Liver (tissue), 9 donors: ENCODE data around the gene PARD3B. TPM values are rescaled to one million over a fixed set of nuclear protein-coding genes. Genes with fewer than 3 reads are reported as not detected.

Experiments
- DNase-seq: peaks from one replicate; pipeline ENCODE4 v3.0.0-alpha.2; 2017; ENCODE audit warnings: low spot score
- H3K27ac ChIP-seq, 2 donors: one replicate each; pipeline ENCODE4 v1.7.0; 2013; ENCODE audit warnings: inconsistent platforms in 2 of 2, low read length in 2 of 2, control low read depth in 1 of 2, low read depth in 1 of 2, mild to moderate bottlenecking in 1 of 2
- H3K27me3 ChIP-seq, 4 donors: one replicate each; pipeline versions ENCODE4 v1.6.1 to v1.7.0; 2013; ENCODE audit warnings: low read length in 3 of 4, inconsistent platforms in 1 of 4, mild to moderate bottlenecking in 1 of 4, moderate library complexity in 1 of 4; ENCODE audit not compliant: control insufficient read depth in 4 of 4, insufficient read depth in 4 of 4
- H3K36me3 ChIP-seq, 4 donors: one replicate each; pipeline versions ENCODE4 v1.6.1 to v1.7.0; 2013; ENCODE audit warnings: low read length in 3 of 4, mild to moderate bottlenecking in 3 of 4, low read depth in 1 of 4, moderate library complexity in 1 of 4; ENCODE audit not compliant: control insufficient read depth in 4 of 4, insufficient read depth in 3 of 4
- H3K4me1 ChIP-seq, 4 donors: one replicate each; pipeline versions ENCODE4 v1.6.1 to v1.7.0; 2013; ENCODE audit warnings: low read length in 3 of 4, mild to moderate bottlenecking in 3 of 4, moderate library complexity in 1 of 4; ENCODE audit not compliant: control insufficient read depth in 4 of 4, insufficient read depth in 4 of 4
- H3K4me3 ChIP-seq, 3 donors: one replicate each; pipeline versions ENCODE4 v1.6.1 to v1.7.0; 2013; ENCODE audit warnings: low read length in 3 of 3, control low read depth in 1 of 3, low read depth in 1 of 3, mild to moderate bottlenecking in 1 of 3
- H3K9ac ChIP-seq, 2 donors: one replicate each; pipeline ENCODE4 v1.7.0; 2013; ENCODE audit warnings: low read length in 2 of 2, mild to moderate bottlenecking in 2 of 2, moderate library complexity in 2 of 2, control low read depth in 1 of 2, low read depth in 1 of 2
- H3K9me3 ChIP-seq, 4 donors: one replicate each; pipeline versions ENCODE4 v1.6.1 to v1.7.0; 2013; ENCODE audit warnings: low read length in 3 of 4; ENCODE audit not compliant: control insufficient read depth in 4 of 4
- ATF3 ChIP-seq: IDR thresholded peaks from 2 replicates; pipeline ENCODE4 v1.6.1; 2016; ENCODE audit warnings: antibody characterized with exemption
- EGR1 ChIP-seq, 2 donors: IDR thresholded peaks; 2 replicates each; pipeline ENCODE4 v1.6.1; 2016 to 2018; ENCODE audit warnings: antibody characterized with exemption in 2 of 2, low read depth in 2 of 2
- FOXA1 ChIP-seq: IDR thresholded peaks from 2 replicates; pipeline ENCODE4 v1.6.1; 2016; ENCODE audit warnings: antibody characterized with exemption
- FOXA2 ChIP-seq: IDR thresholded peaks from 2 replicates; pipeline ENCODE4 v1.6.1; 2016; ENCODE audit warnings: antibody characterized with exemption
- GABPA ChIP-seq, 2 donors: IDR thresholded peaks in 1 of 2; conservative IDR thresholded peaks in 1 of 2; 2 replicates each; pipeline ENCODE4 v1.6.1; 2016; ENCODE audit warnings: antibody characterized with exemption in 2 of 2, mild to moderate bottlenecking in 1 of 2, moderate library complexity in 1 of 2
- HNF4A ChIP-seq, 2 donors: conservative IDR thresholded peaks; 2 replicates each; pipeline ENCODE4 v1.6.1; 2016; ENCODE audit warnings: antibody characterized with exemption in 2 of 2, mild to moderate bottlenecking in 2 of 2
- HNF4G ChIP-seq: IDR thresholded peaks from 2 replicates; pipeline ENCODE4 v1.6.1; 2016; ENCODE audit warnings: antibody characterized with exemption
- JUND ChIP-seq, 2 donors: IDR thresholded peaks; 2 replicates each; pipeline ENCODE4 v1.6.1; 2016; ENCODE audit warnings: antibody characterized with exemption in 2 of 2
- MAX ChIP-seq: IDR thresholded peaks from 2 replicates; pipeline ENCODE4 v1.6.1; 2016; ENCODE audit warnings: antibody characterized with exemption
- NR2F2 ChIP-seq: IDR thresholded peaks from 2 replicates; pipeline ENCODE4 v1.6.1; 2016; ENCODE audit warnings: antibody characterized with exemption
- RAD21 ChIP-seq, 2 donors: IDR thresholded peaks; 2 replicates each; pipeline ENCODE4 v1.6.1; 2016; ENCODE audit warnings: antibody characterized with exemption in 2 of 2, mild to moderate bottlenecking in 2 of 2
- RXRA ChIP-seq, 2 donors: IDR thresholded peaks; 2 replicates each; pipeline ENCODE4 v1.6.1; 2017 to 2018; ENCODE audit warnings: antibody characterized with exemption in 2 of 2, mild to moderate bottlenecking in 1 of 2
- SP1 ChIP-seq: IDR thresholded peaks from 2 replicates; pipeline ENCODE4 v1.6.1; 2018; ENCODE audit warnings: antibody characterized with exemption, mild to moderate bottlenecking
- TAF1 ChIP-seq: conservative IDR thresholded peaks from 2 replicates; pipeline ENCODE4 v1.6.1; 2016; ENCODE audit warnings: antibody characterized with exemption, mild to moderate bottlenecking
- YY1 ChIP-seq: IDR thresholded peaks from 2 replicates; pipeline ENCODE4 v1.6.1; 2016; ENCODE audit warnings: antibody characterized with exemption, mild to moderate bottlenecking
- ZBTB33 ChIP-seq: IDR thresholded peaks from 2 replicates; pipeline ENCODE4 v1.6.1; 2016; ENCODE audit warnings: antibody characterized with exemption
- whole genome bisulfite sequencing: extraction: QIAGEN DNeasy Blood & Tissue Kit; methylation state at CpG from one replicate; pipeline ENCODE4 v1.1.7; 2013; 5-methylcytosine and 5-hydroxymethylcytosine counted together
- polyA plus RNA-seq, 2 donors: library from polyadenylated mRNA; stranded (reverse) in 1 of 2; unstranded in 1 of 2; fragments of 200-250 nt in 1 of 2; fragments of >200 nt in 1 of 2; fragmentation: Nextera tagmentation in 1 of 2; extraction: Ambion mirVana in 1 of 2; gene quantifications; one replicate each; pipeline versions ENCODE4 v1.2.1 to v1.2.3, GENCODE V29; 2013 to 2015
- total RNA-seq, 2 donors: library from RNA; depleted of rRNA; stranded (reverse); fragments of >200 nt; gene quantifications; one replicate each; pipeline ENCODE4 v1.2.3, GENCODE V29; 2014
- TF ChIP-seq, protein P1 (sequence below): fragments of 150-350 bp; IDR thresholded peaks from 2 replicates; pipeline ENCODE4 v1.5.1; 2017; ENCODE audit warnings: improper control_type of control experiment, low read depth, low read length; ENCODE audit not compliant: missing input control
- TF ChIP-seq, protein P2 (sequence below): IDR thresholded peaks from 2 replicates; pipeline ENCODE4 v1.6.1; 2016; ENCODE audit warnings: antibody characterized with exemption, mild to moderate bottlenecking
- donor health status: healthy.
- donor health status: healthy.
- donor health status: healthy.
- donor health status: healthy.
- donor health status: healthy.

The PARD3B gene
- total and polyA plus RNA-seq, 4 donors = 1.1 to 10.3 (median 3.7) TPM

DNA sequence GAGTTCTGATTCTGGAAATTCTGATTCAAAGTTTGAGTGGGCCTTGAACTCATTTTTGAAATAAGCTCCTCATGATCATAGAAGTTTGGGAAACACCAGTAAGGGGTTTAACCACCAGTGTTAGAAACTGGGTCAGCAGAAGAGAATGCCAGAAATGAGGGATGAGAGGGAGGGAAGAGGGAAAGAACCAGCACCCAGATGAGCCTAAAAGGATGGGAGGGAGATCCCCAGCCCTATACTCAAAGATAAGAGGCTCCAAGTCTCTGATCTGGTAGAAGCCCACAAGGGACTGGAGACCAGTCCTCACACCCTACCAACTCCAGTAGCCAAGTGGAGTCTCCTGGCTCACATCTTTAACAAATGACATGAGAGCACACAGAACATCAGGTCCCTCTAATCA lies 832.0 kb downstream of the PARD3B start:
- Histone ChIP-seq H3K4me3 (no peak overlapping the region), H3K36me3 (no peaks in the 10 kb centered on the region), H3K9me3 (no peaks in the 10 kb centered on the region), H3K9ac (no peak overlapping the region), H3K4me1 (no peaks in the 10 kb centered on the region), H3K27me3 (no peaks in the 10 kb centered on the region), H3K27ac (no peak overlapping the region)
- no peak for DNase-seq
- no peak for TF ChIP-seq YY1
- no peak for TF ChIP-seq SP1
- no peak for TF ChIP-seq NR2F2
- TF ChIP-seq, protein P1, sequence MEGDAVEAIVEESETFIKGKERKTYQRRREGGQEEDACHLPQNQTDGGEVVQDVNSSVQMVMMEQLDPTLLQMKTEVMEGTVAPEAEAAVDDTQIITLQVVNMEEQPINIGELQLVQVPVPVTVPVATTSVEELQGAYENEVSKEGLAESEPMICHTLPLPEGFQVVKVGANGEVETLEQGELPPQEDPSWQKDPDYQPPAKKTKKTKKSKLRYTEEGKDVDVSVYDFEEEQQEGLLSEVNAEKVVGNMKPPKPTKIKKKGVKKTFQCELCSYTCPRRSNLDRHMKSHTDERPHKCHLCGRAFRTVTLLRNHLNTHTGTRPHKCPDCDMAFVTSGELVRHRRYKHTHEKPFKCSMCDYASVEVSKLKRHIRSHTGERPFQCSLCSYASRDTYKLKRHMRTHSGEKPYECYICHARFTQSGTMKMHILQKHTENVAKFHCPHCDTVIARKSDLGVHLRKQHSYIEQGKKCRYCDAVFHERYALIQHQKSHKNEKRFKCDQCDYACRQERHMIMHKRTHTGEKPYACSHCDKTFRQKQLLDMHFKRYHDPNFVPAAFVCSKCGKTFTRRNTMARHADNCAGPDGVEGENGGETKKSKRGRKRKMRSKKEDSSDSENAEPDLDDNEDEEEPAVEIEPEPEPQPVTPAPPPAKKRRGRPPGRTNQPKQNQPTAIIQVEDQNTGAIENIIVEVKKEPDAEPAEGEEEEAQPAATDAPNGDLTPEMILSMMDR = no peak
- no peak for TF ChIP-seq EGR1 (IDR thresholded peaks at IDR 0.05; ENCODE audit: low read depth in 2 of 2)
- TF ChIP-seq HNF4A (conservative IDR thresholded peaks at IDR 0.05) = no peak
- no peak for TF ChIP-seq RXRA (IDR thresholded peaks at IDR 0.05)
- no peak for TF ChIP-seq ZBTB33
- no peak for TF ChIP-seq FOXA2
- TF ChIP-seq GABPA (IDR thresholded peaks at IDR 0.05 in 1 of 2, conservative IDR thresholded peaks at IDR 0.05 in 1 of 2) = no peak
- TF ChIP-seq MAX = no peak
- TF ChIP-seq FOXA1 = no peak
- TF ChIP-seq TAF1 = no peak
- TF ChIP-seq HNF4G = no peak
- TF ChIP-seq JUND (IDR thresholded peaks at IDR 0.05) = no peak
- no peak for TF ChIP-seq RAD21 (IDR thresholded peaks at IDR 0.05)
- no peak for TF ChIP-seq ATF3
- TF ChIP-seq, protein P2, sequence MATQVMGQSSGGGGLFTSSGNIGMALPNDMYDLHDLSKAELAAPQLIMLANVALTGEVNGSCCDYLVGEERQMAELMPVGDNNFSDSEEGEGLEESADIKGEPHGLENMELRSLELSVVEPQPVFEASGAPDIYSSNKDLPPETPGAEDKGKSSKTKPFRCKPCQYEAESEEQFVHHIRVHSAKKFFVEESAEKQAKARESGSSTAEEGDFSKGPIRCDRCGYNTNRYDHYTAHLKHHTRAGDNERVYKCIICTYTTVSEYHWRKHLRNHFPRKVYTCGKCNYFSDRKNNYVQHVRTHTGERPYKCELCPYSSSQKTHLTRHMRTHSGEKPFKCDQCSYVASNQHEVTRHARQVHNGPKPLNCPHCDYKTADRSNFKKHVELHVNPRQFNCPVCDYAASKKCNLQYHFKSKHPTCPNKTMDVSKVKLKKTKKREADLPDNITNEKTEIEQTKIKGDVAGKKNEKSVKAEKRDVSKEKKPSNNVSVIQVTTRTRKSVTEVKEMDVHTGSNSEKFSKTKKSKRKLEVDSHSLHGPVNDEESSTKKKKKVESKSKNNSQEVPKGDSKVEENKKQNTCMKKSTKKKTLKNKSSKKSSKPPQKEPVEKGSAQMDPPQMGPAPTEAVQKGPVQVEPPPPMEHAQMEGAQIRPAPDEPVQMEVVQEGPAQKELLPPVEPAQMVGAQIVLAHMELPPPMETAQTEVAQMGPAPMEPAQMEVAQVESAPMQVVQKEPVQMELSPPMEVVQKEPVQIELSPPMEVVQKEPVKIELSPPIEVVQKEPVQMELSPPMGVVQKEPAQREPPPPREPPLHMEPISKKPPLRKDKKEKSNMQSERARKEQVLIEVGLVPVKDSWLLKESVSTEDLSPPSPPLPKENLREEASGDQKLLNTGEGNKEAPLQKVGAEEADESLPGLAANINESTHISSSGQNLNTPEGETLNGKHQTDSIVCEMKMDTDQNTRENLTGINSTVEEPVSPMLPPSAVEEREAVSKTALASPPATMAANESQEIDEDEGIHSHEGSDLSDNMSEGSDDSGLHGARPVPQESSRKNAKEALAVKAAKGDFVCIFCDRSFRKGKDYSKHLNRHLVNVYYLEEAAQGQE = no peak

- Histone ChIP-seq H3K27me3 (no peaks in the 10 kb centered on the region), H3K9ac (no peak overlapping the region), H3K9me3 (no peaks in the 10 kb centered on the region), H3K4me1 (no peaks in the 10 kb centered on the region), H3K27ac (no peak overlapping the region), H3K4me3 (no peak overlapping the region), H3K36me3 (no peaks in the 10 kb centered on the region)
- DNase-seq = no peak
- TF ChIP-seq ATF3 (no peak), RAD21 (IDR thresholded peaks at IDR 0.05) (no peak), MAX (no peak), FOXA2 (no peak), TAF1 (no peak), RXRA (IDR thresholded peaks at IDR 0.05) (no peak), HNF4A (conservative IDR thresholded peaks at IDR 0.05) (no peak)
- TF ChIP-seq, protein P1 = no peak
- TF ChIP-seq, protein P2 = no peak
- WGBS = over 99% methylated on average over 2 of the region's 2 CpGs
These were observed 838.3 kb downstream of the PARD3B start for GRCh38 chr2:205383601-205384000.
